GM18526 (cell line): Measurements from ENCODE around the gene FOXK1.

ENCODE experiments used
- POLR2A ChIP-seq: IDR thresholded peaks from 3 replicates; pipeline ENCODE4 v1.6.1; 2011; ENCODE audit not compliant: insufficient read length; ENCODE audit errors: extremely low read depth

FOXK1 gene

GRCh38 chr7:4815121-4815520 lies 133.0 kb downstream of the FOXK1 start:
- no peak for TF ChIP-seq POLR2A

GRCh38 chr7:4815609-4816418 lies 133.7 kb downstream of the FOXK1 start:
- TF ChIP-seq POLR2A = no peak

GRCh38 chr7:4816419-4817080 lies 134.5 kb downstream of the FOXK1 start:
- no peak for TF ChIP-seq POLR2A

- no peak for TF ChIP-seq POLR2A
Measured at GRCh38 chr7:4817178-4817901, 135.2 kb downstream of the FOXK1 start.

- TF ChIP-seq POLR2A = no peak
Measured at GRCh38 chr7:4818000-4818794, 136.1 kb downstream of the FOXK1 start.

GRCh38 chr7:4819560-4820404 lies 137.7 kb downstream of the FOXK1 start:
- TF ChIP-seq POLR2A = no peak

GRCh38 chr7:4820405-4820966 lies 138.4 kb downstream of the FOXK1 start:
- no peak for TF ChIP-seq POLR2A
